Measurements from ENCODE around the gene PIN1.

- TF ChIP-seq EP300 (IDR thresholded peaks at IDR 0.05): no peak
- TF ChIP-seq CTCF (IDR thresholded peaks at IDR 0.05): no peak
Measured at GRCh38 chr19:9828551-9829063, 6.5 kb upstream of the PIN1 start.
